Mesendoderm (in vitro differentiated cells): ENCODE measurements around the gene GGA2.
A peak's percentile ranks its signal among the peaks of the same experiment; 100 is the strongest.

ENCODE experiments used
- DNase-seq: peaks from one replicate; pipeline ENCODE4 v3.0.0; 2013
- H2AK5ac ChIP-seq: 2 replicates; pipeline ENCODE4 v1.6.1; 2013; ENCODE audit warnings: low read length, inconsistent platforms
- H2BK120ac ChIP-seq: 2 replicates; pipeline ENCODE4 v1.6.1; 2013; ENCODE audit warnings: low read depth, mild to moderate bottlenecking, low read length, moderate library complexity, mixed read lengths
- H2BK15ac ChIP-seq: replicated peaks from 2 replicates; pipeline ENCODE4 v1.6.1; 2013; ENCODE audit warnings: low read depth, mild to moderate bottlenecking, moderate library complexity
- H2BK5ac ChIP-seq: 2 replicates; pipeline ENCODE4 v1.6.1; 2013; ENCODE audit warnings: low read length, inconsistent platforms
- H3K18ac ChIP-seq: 2 replicates; pipeline ENCODE4 v1.6.1; 2013; ENCODE audit warnings: mild to moderate bottlenecking, low read length, mixed read lengths
- H3K23ac ChIP-seq: one replicate; pipeline ENCODE4 v1.6.1; 2013; ENCODE audit warnings: low read length
- H3K27ac ChIP-seq: 2 replicates; pipeline ENCODE4 v1.5.1; 2013; ENCODE audit warnings: low read depth, mild to moderate bottlenecking, inconsistent platforms, low read length, moderate library complexity
- H3K27me3 ChIP-seq: 2 replicates; pipeline ENCODE4 v1.6.1; 2013; ENCODE audit warnings: low read length, control low read depth, mild to moderate bottlenecking, inconsistent platforms; ENCODE audit not compliant: insufficient read depth, poor library complexity
- H3K36me3 ChIP-seq: 2 replicates; pipeline ENCODE4 v1.6.1; 2013; ENCODE audit warnings: low read length, inconsistent platforms; ENCODE audit not compliant: control insufficient read depth, insufficient read depth
- H3K4ac ChIP-seq: one replicate; pipeline ENCODE4 v1.6.1; 2013; ENCODE audit warnings: low read depth, mild to moderate bottlenecking, low read length, moderate library complexity
- H3K4me1 ChIP-seq: 2 replicates; pipeline ENCODE4 v1.6.1; 2013; ENCODE audit warnings: low read depth, low read length, inconsistent platforms; ENCODE audit not compliant: control insufficient read depth
- H3K4me2 ChIP-seq: 2 replicates; pipeline ENCODE4 v1.6.1; 2013; ENCODE audit warnings: low read length
- H3K4me3 ChIP-seq: 2 replicates; pipeline ENCODE4 v1.5.1; 2013; ENCODE audit warnings: mild to moderate bottlenecking, low read length
- H3K56ac ChIP-seq: one replicate; pipeline ENCODE4 v1.6.1; 2013; ENCODE audit warnings: low read length
- H3K79me1 ChIP-seq: 2 replicates; pipeline ENCODE4 v1.6.1; 2013; ENCODE audit warnings: low read length, inconsistent platforms
- H3K79me2 ChIP-seq: 2 replicates; pipeline ENCODE4 v1.6.1; 2013; ENCODE audit warnings: mild to moderate bottlenecking, low read length; ENCODE audit not compliant: control insufficient read depth, insufficient read depth
- H3K9ac ChIP-seq: 2 replicates; pipeline ENCODE4 v1.6.1; 2013; ENCODE audit warnings: low read length, inconsistent platforms
- H4K5ac ChIP-seq: one replicate; pipeline ENCODE4 v1.6.1; 2013; ENCODE audit warnings: low read length
- H4K8ac ChIP-seq: one replicate; pipeline ENCODE4 v1.6.1; 2013; ENCODE audit warnings: low read depth, mild to moderate bottlenecking, control low read depth, low read length, moderate library complexity
- WGBS: extraction: QIAGEN DNeasy Blood & Tissue Kit; methylation state at CpG from one replicate; pipeline ENCODE4 v1.1.7; 2013; ENCODE audit warnings: low lambda C conversion rate, missing lambda C conversion rate; ENCODE audit not compliant: insufficient coverage; ENCODE audit errors: extremely low coverage; 5-methylcytosine and 5-hydroxymethylcytosine counted together

The GGA2 gene

GRCh38 chr16:23500212-23500861 is 10.0 kb downstream of the GGA2 start:
- Histone ChIP-seq H3K18ac (no peak overlapping the region), H3K4ac (no peak overlapping the region), H3K4me1 (peaks cover 6% of the 10 kb centered on the region), H3K27ac (no peak overlapping the region), H3K4me3 (no peak overlapping the region), H3K23ac (no peak overlapping the region), H3K27me3 (no peaks in the 10 kb centered on the region), H3K79me1 (peaks cover 31% of the 10 kb centered on the region), H2BK15ac (no peak overlapping the region), H3K9ac (no peak overlapping the region), H4K5ac (no peak overlapping the region), H3K56ac (no peak overlapping the region), H2AK5ac (no peak overlapping the region), H3K79me2 (peaks cover 59% of the 10 kb centered on the region), H3K4me2 (no peak overlapping the region), H2BK120ac (no peak overlapping the region), H4K8ac (no peak overlapping the region), H3K36me3 (no peaks in the 10 kb centered on the region), H2BK5ac (no peak overlapping the region)
- DNase-seq = no peak
- no CpG with 5 or more reads among the region's 20 CpGs for WGBS

DNA sequence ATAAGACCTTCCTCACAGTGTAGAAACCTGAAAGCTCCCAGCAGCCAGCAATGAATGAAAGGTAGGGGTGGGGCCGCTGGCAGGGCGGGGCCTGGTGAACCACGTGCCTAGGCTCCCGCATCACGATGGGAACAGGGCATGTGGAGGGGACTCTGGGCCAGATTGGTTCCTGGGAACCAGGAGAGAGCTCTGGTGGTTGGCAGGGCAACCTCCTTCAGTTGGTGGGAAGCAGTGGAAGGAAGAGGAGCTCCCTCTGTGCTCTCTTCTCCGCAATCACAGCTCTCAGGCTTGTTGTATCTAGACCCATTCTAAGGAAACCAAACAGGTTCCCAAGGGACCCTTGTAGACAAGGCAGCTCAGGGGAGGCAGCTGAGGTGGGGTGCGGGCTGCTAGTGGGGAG is 10.5 kb downstream of the GGA2 start:
- no peak overlapping the region for H3K56ac ChIP-seq

DNA sequence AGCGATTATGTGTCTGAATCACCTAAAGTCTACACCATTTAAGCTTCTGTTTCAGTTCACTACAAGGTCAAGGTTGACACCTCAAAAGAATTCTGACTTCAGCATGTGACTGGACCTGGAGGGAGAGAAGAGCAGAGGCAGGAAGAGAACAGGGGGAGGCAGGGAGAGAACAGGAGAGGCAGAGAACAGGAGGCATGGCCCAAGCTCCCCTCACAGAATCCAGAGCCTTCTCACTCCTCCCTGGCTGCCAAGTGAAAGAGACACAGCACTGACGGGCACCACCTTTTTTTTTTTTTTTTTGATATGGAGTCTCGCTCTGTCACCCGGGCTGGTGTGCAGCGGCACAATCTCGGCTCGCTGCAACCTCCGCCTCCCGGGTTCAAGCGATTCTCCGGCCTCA is 11.4 kb downstream of the GGA2 start:
- Histone ChIP-seq H3K56ac (no peak overlapping the region), H3K4me3 (no peak overlapping the region), H3K27ac (no peak overlapping the region), H3K18ac (no peak overlapping the region), H2BK5ac (no peak overlapping the region), H2BK120ac (no peak overlapping the region), H3K4me2 (no peak overlapping the region), H3K27me3 (no peaks in the 10 kb centered on the region), H4K5ac (no peak overlapping the region), H3K79me1 (peaks cover 21% of the 10 kb centered on the region), H3K4me1 (no peaks in the 10 kb centered on the region), H2AK5ac (no peak overlapping the region), H3K23ac (no peak overlapping the region), H3K9ac (no peak overlapping the region), H3K36me3 (peaks cover 3% of the 10 kb centered on the region), H2BK15ac (no peak overlapping the region), H3K79me2 (peaks cover 44% of the 10 kb centered on the region), H3K4ac (no peak overlapping the region), H4K8ac (no peak overlapping the region)
- no CpG with 5 or more reads among the region's 11 CpGs for WGBS
- DNase-seq = no peak

More for the DNA sequence above, 10.5 kb downstream of the GGA2 start:
- Histone ChIP-seq H3K4me1 (peaks cover 3% of the 10 kb centered on the region), H3K36me3 (no peaks in the 10 kb centered on the region), H3K9ac (no peak overlapping the region), H3K4ac (no peak overlapping the region), H3K27ac (no peak overlapping the region), H3K79me1 (peaks cover 27% of the 10 kb centered on the region), H3K4me3 (no peak overlapping the region), H2BK5ac (no peak overlapping the region), H2BK15ac (no peak overlapping the region), H3K4me2 (no peak overlapping the region), H4K5ac (no peak overlapping the region), H3K79me2 (peaks cover 54% of the 10 kb centered on the region), H2BK120ac (no peak overlapping the region), H3K23ac (no peak overlapping the region), H4K8ac (no peak overlapping the region), H3K27me3 (no peaks in the 10 kb centered on the region), H3K18ac (no peak overlapping the region), H2AK5ac (no peak overlapping the region)
- DNase-seq = peak; percentile 55
- no CpG with 5 or more reads among the region's 7 CpGs for WGBS

- peak; percentile 25 for DNase-seq
- WGBS = no CpG with 5 or more reads among the region's 6 CpGs
- H3K4ac ChIP-seq = no peak overlapping the region
- H2BK5ac ChIP-seq = no peak overlapping the region
- no peak overlapping the region for H2BK15ac ChIP-seq
- H3K27ac ChIP-seq = no peak overlapping the region
- H3K4me1 ChIP-seq = no peaks in the 10 kb centered on the region
- H3K79me2 ChIP-seq = peaks cover 39% of the 10 kb centered on the region
- no peak overlapping the region for H3K9ac ChIP-seq
- H3K18ac ChIP-seq = no peak overlapping the region
- H3K23ac ChIP-seq = no peak overlapping the region
- no peak overlapping the region for H3K4me3 ChIP-seq
- no peaks in the 10 kb centered on the region for H3K27me3 ChIP-seq
- peaks cover 17% of the 10 kb centered on the region for H3K79me1 ChIP-seq
- H4K8ac ChIP-seq = no peak overlapping the region
- no peak overlapping the region for H4K5ac ChIP-seq
- H3K4me2 ChIP-seq = no peak overlapping the region
- H2AK5ac ChIP-seq = no peak overlapping the region
- no peak overlapping the region for H2BK120ac ChIP-seq
- no peak overlapping the region for H3K56ac ChIP-seq
- H3K36me3 ChIP-seq = peaks cover 10% of the 10 kb centered on the region
These were observed 12.8 kb downstream of the GGA2 start for GRCh38 chr16:23497543-23497868.

DNA sequence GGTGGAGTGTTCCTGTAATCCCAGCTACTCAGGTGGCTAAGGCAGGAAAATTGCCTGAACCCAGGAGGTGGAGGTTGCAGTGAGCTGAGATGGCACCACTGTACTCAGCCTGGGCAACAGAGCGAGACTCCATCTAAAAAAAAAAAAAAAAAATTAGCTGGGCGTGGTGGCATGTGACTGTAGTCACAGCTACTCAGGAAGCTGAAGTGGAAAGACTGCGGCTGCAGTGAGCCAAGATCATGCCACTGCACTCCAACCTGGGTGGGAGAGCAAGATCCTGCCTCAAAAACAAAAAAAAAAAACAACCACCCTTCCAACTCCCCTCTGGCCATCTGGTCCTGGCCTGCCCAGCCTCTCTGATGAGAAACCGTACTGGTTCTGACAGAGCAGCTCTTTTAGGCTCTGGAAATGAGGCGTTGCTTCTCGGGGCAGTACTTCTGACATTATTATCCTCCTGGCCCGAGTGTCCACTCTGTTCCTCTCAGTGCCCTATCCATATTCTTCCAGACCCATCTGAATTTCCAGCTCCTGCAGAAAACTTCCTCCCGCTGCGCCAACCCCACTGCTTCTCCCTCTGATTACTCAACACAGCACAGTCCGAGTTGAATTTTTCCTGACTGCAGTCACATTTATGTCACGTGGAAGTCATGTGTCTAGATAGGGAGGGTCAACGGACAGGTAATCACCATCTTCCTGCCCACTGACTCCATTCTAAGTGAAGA is 13.3 kb downstream of the GGA2 start:
- Histone ChIP-seq H3K18ac (no peak overlapping the region), H3K27me3 (no peaks in the 10 kb centered on the region), H3K4me2 (no peak overlapping the region), H2BK15ac (no peak overlapping the region), H2BK5ac (no peak overlapping the region), H2AK5ac (no peak overlapping the region), H4K5ac (no peak overlapping the region), H3K36me3 (peaks cover 10% of the 10 kb centered on the region), H3K79me2 (peaks cover 33% of the 10 kb centered on the region), H3K4me3 (no peak overlapping the region), H3K4me1 (no peaks in the 10 kb centered on the region), H3K79me1 (peaks cover 14% of the 10 kb centered on the region), H3K56ac (no peak overlapping the region), H2BK120ac (no peak overlapping the region), H3K27ac (no peak overlapping the region), H3K9ac (no peak overlapping the region), H4K8ac (no peak overlapping the region), H3K23ac (no peak overlapping the region), H3K4ac (no peak overlapping the region)
- no CpG with 5 or more reads among the region's 12 CpGs for WGBS
- DNase-seq = no peak
